Right renal pelvis (tissue), 4 donors: Measurements from ENCODE around the gene SGSM2. TPM values are rescaled to one million over a fixed set of nuclear protein-coding genes. Genes with fewer than 3 reads are reported as not detected.

Source experiments
- DNase-seq, 4 donors: peaks; one replicate each; pipeline ENCODE4 v3.0.0-alpha.2; 2013; ENCODE audit warnings: low read depth in 4 of 4, low spot score in 3 of 4, missing footprints in 1 of 4
- polyA plus RNA-seq, 4 donors: library from polyadenylated mRNA; unstranded; fragments of 120-200 nt; gene quantifications; one replicate each; pipeline ENCODE4 v1.2.1, GENCODE V29; 2013; ENCODE audit not compliant: insufficient read length in 4 of 4

SGSM2 gene
- polyA plus RNA-seq, 4 donors, result 60.9 to 78.0 (median 68.4) TPM

DNA sequence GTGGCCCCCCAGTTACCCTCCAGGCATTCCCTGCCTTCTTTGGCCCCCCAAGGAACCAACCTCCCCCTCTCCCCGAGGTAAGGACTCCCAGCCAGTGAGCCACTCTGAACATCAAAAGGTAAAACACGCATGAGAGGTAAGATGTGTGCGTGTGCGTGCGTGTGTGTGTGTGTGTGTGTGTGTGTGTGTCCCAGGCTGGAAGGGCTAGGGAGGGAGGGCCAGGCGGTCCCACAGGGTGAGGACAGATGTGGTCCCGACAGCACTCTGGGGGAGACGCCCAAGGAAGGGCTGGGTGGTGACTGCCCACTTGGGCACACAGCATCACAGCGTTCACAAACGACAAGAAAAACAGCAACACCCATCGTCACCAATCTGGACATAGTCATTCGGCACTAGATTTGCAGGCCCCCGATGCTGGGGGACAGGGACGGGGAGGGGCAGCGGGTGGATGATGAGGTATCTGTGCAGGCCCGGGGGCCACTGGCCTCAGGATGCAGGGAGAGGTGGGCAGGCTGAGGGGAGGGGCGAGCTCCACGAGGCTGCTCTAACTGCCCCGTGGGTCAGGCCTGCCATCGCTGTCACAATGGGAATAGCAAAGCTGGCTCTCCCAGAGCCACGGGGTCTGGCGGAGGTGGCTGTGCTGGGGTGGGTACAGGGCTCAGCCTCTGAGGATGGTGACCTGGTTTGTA, 47.3 kb downstream of the SGSM2 start:
- DNase-seq, result no peak

DNA sequence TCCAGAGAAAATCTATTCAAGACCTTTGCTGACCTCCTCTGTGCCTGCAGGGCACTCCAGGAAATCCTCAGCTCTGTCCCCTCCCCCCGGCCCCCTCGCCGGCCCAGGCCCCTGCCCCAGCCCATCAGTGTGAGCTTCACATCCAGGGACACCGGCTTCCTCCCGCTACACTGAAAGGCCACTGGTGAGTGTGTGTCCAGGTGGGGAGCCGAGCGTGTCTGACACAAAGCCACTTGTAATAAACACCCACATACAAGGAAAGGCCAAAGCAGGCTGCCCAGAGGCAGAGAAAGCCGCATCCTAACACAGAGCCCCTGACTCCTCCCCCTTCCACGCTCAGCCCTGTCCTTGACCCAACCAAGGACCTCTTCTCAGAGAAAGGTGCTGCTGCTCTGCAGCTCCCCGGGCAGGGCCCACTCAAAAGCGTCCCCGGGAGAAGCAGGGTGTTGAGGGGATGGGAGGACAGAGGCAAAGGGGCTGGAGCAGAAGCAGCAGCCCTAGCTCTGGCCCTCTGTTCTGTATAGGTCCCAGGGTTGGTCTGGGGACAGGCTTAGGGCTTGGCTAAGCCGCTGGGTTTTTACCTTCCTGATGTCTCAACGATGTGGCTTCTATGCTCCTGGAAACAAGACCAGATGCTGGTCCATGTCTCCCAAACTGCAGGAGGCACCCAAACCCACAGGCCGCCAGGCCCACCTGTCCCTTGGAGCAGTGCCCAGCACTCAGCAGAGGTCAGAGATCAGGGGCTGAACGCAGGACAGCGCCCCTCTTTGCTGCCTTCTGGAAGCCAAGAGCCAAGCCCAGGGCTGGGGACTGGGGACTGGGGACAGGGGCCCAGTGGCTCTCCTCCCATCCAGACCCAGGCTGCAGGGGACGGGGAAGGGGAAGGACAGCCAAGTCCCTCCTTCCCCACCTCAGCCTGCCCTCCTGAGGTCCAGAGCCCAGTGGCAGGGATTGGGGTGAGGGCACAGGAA, 48.2 kb downstream of the SGSM2 start:
- no peak for DNase-seq

DNA sequence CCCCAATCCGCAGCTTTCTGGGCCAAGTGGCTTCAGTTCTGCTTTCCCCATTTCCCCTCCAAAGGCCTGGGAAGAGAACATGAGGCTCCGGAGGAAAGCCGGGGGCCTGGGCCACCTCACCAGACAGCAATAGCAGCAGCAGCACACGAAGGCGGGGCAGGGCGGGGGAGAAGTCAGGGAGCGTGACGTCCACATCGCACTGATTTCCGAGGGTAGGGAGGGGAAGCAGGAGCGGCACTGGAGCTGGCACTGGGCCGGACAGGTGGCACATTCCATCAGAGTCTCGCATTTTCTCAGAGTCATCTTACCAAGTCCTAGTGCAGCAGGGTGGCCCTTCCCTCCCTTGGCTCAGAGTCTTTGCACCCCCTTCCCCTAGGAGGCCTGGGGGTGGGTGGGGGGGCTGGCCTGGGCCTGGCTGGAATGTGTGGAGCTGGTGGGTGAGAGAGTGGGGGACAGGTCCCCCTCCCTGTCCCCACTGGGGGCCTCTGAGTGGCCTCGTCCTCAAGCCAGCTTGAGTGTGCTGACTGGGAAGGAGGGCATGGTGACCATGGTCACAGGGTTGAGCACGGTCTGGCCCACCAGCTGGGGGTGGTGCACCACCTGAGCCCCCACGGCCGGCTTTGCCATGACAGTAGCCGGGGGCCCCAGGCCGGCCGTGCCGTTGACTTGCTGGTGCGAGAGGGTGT, 49.2 kb downstream of the SGSM2 start:
- peak in 1 of 4 donors; percentile 76 for DNase-seq

DNA sequence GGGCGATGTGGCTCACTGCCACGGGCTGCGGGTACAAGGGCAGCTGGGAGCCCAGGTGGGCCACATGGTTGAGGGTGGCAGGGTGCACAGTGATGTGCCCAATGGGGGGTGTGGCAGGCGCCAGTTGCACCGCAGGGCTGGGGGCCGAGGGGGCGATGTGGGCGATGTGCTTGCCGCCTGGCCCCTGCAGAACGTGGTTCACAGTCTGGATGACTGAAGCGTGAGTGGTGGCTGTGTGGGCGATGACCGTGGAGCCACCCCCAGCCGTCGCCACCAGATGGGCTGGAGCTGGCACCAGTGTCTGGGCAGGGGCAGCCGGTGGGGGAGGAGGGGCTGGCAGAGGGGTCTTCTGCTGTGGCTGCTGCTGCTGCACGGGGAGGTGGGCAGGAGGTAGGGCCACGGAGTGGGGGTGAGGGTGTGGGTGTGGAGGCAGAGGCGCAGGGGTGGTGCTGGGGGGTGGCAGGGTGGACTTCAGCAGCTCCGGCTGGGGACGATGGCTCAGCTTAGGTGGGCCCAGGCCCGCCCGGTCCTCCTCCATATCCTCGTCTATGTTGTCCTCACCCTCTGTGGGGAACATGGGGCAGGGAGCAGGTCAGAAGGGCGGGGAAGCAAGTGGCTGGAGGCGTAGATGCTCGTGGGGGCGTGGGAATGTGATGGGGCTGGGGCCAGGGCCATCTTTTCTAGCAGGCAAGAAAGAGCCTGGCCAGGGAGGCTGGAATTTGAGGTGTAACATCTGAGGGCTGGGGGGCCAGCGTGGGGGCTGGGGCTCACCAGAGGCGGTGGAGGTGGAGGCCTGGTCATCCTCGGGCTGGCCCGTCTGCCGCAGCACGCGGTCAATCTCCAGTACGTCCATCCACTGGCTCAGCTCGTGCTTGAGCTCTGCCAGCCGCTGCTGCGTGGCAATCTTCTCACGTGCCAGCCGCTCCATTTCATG, 50.1 kb downstream of the SGSM2 start:
- no peak for DNase-seq

DNA sequence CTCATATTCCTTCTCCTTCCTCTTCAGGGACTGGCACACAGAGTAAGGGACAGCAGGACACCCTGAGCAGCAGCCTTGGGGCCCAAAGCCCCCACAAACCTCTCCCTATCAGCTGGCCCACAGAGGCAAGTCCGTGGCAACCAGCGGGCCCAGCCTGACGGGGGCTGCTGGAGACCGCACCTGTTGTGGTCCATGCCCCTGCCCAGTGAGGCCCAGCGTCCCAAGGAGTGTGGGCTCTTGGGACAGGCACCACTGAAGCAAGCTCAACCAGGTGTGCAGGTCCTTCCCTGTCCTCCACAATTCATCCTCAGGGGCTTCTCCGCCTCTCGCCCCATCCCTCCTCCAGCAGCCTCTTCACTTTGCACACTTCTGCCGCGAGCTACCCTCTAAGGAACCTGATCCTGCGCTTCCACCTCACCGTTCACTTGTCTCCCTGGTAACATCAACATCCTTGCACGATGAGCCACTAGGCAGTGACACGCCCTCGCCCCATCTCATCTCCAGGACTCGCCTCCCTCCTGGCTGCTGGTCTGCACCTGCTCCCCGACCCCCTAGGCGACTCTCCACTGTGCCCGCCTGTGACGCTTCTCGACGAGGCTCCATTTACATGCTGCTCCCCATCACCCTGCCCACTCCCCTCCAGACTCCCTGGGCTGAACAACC, 50.9 kb downstream of the SGSM2 start:
- no peak for DNase-seq

DNA sequence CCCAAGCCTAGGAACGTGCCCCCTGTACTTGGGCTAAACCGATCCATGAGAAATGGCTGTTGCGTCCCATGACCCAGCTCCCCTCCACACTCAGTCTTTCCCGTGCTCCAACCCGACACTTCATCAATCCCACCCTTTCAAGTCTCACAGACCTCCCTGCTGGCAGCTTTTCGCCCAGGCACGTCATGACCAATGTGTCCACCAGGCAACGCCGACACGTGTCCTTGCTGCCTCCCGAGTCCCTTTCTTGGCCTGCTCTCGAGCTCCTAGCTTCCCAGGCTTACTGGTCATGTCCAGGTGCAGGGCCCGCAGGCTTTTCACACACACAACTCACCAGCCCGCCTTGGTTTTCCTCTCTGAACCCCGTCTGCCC, 51.4 kb downstream of the SGSM2 start:
- DNase-seq, result no peak

DNA sequence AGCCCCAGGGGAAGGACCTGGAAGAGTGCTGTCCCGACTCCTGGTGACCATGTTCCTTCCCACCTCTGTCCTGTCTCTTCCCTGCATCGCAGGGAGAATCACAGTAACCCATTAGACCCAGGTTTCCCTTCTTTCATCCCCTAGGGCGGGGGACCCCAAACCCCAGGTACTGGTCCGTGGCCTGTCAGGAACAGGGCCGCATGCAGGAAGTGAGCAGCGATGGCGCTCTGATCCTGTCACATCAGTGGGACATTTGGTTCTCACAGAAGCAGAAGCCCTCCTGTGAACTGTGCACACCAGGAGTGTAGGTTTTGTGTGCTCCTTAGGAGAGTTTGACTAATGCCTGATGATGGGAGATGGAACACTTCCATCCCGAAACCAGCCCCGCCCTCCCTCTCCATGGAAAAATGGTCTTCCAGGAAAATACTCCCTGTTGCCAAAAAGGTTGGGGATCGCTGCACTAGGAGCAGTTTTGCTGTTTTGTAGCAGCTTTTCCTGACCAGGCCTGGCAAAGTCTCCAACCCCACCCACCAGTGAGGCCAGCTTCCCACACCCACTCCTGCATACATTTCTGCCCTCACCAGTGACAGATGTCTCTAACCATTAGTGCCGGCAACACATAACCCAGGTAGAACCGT, 53.0 kb downstream of the SGSM2 start:
- DNase-seq, result no peak

DNA sequence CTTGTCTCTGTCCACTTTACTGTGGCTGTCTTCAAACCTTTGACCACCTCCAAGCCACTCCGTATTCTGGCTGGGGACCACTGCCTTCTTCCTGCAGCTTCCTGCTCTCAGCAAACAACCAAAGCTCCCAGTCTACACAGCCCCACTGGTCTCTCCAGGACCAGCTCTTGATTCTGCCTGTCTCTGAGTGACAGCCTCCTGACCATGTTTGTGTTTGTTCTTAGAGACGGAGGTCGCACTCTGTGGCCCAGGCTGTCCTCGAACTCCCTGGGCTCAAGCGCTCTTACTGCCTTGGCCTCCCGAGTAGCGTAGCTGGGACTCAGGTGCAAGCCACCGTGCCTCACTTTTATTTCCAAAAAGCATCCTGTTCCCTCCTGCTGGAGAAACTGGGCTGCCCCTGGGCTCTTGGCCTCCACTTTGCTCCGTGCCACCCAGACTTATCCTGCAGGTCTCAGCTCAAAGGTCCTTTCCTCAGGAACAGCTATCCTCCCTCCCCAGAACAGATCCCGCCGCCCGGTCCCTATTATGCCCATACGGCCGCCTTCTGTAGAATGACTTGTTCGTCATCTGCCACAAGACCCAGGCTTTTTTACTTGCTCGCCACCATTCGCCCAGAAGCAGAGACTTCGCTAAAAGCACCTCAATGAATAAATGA, 54.4 kb downstream of the SGSM2 start:
- no peak for DNase-seq

DNA sequence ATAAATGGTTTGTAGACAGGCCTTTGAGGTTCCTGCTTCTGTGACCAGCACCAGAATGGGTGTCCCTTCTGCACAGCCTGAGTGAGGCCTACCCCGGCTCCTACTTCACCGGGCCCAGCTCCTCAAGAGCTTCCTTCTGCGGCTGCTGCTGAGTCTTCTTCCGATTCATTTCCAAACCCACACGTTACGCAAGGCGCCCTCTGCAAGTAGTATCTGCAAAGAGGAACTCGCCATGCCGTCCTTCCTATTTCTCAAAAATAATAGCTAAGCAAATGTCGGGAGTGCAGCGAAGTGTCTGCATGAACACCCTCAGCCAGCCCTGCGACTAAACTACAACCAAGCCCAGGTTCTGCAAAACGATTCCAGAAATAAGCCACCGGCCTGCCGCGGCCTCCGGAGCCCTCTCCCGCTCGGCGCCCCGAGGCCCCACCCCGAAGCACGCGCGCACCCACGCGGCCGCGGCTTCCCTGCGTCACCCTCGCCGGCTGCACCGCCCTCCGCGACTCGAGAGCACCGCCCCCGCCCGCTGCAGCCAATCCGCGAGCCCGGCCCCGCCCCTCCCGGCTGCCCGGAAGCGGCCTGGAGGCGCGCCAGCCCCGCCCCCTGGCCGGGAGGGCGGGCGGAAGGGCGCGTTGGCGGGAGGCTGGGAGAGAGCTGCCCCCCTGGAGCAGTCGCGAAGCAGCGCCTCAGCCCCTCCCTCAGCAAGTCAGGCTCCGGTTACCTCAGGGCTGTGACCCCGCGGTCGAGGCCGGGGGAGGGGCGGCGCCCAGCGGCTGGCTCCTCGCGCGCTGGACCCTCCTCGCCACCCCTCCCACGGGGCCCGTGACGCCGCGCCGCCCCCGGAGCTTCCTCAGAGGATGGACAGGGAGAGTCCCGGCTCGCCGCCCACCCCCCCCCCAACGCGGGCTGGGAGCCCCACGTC, 55.2 kb downstream of the SGSM2 start:
- peak; percentile 83 to 92 (median 90) for DNase-seq

DNA sequence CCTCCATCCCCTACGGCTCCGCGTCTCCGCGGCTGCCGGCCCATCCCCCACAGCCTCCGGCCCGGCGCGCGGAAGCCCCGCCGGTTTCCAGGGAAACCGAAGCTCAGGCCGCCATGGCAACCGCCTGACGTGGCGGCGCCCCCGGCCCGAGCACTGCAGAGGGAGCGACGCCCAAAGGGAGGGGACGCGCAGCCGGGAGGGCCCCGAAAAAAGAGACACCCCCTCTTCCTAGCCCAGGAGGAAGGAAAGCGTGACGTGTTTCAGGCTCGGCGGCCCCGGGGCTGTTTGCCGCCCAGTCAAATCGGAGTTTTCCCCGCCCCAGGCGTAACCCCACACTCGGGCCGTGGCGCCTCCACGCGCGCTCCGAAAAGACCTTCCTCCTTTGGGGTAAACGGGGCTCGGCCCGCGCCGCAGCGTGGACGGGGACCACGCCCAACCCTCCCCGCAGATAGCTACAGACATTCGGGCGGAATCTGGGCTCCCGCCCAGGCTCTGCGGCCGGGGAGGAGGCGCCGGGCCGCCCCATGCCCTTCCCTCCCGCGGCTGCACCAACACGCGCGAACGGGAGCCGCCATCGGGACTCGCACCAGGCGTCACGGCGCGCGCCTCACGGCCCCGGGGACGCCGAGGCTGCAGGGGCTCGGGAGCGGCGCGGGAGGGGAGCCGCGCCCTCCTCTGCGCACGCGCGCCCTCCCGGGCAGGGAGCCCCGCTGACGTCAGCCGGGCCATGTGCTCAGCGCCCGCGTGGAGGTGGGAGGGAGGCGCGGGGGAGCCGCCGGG, 56.1 kb downstream of the SGSM2 start:
- DNase-seq, result peak in 1 of 4 donors; percentile 75

DNA sequence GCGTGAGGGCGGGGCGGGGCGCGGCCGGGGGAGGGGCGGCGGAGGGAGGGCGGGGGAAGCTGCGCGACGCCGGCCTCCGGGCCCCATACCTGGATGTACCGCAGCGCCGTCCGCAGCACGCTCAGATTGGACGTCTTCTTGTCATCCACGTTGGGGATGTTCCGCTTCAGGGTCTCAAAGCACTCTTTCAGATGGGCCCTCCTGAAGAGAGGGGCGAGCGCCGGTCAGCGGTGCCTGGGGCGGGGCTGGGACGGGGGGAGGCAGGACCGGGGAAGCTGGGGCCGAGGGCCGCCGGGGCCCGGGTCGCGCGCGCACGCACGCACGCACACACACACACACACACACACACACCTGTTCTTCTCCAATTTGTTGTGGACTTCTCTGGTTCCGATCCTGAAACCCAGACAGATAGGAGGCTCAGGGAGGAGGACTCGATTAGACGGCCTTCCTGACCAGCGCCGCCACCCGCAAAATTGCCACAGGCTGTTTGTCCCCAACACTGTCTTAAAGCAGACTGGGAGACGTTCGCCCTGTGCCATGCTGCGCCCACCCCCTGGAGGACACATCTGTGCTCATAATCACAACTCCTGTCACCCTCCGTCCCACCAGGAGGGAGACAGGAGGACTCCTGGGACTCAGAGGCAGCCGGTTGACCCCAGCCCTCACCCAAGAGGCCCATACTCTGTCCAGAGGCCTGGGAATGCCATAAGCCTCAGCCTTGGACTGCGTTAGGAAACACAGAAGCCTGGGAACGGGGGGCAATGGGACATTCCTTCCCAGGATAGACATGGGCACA, 56.9 kb downstream of the SGSM2 start:
- no peak for DNase-seq

DNA sequence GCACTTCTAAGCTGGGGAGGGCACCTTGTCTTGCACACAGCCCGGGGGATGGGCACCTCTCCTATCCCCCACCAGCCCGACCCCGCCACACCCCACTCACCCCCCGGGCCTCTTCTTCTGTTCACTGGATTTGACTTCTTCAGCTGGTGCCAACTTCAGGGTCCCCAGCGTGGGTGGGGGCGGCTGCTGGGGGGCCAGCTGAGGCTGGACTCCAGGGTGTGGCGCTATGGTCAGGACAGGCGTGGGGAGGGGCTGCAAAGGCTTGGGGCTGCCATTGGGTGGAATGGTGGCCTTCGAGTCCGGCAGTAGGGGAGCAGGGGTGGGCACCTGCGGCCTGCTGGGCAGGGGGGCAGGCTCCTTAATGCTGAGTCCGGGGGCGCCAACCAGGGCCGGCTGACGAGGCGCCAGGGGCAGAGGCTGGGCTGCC, 57.5 kb downstream of the SGSM2 start:
- DNase-seq, result no peak

DNA sequence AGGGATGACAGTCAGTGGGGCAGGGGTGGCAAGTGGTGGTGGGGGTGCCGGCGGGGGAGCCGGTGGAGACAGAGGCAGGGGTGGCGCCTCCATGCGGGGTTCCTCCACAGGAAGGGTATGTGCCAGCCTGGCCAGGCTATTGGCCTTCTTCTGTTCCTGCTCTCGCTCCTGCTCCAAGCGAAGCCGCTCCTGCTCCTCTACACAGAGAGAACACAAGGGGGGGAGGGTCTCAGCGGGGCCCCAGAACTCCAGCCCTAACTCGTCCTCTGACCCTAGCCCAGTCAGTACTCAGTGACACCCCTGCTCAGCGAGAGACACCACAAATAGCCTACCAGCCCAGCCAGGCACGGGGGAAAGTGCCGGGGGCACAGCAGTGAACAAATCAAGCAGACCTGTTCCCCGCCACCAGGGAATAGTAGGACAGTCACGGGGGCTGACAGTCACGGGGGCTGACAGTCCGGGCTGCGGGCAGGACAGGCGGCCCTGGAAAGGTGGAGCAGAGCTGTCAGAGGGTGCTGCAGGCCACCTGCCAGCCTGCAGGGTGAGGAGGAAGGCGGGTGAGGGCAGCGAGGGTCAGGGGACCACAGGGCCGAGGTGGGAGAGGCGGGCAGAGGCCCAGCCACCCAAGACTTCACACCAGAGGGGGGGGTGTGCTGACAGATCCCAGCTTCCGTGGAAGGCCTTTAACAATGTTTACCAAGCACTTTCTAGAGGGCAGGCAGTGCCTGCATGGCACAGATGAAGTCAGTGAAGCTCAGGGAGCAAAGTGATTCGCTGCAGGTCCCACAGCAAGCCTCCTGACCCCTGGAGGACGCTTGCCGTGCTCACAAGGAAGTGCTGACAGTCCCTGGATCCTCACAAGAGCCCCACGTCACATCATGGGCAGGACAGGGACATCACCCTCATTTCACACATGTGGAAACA, 58.2 kb downstream of the SGSM2 start:
- DNase-seq, result no peak

DNA sequence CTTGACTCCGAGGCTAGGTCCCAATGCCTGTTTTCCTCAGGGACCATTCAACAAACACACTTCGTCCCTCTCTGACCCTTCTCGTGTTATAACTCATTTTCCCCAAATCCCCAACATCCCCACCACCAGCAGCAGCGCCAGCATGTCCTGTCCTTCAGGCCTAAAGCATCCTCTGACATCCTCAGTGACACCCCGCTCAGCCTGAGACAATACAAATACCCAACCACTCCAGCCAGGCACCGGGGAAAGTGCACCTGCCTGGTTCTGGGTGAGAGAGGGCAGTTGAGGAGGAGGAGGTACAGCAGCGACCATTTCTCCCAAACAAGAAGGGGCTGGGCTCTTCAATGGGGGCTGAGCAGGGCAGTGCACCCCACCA, 58.9 kb downstream of the SGSM2 start:
- DNase-seq, result no peak
